ENCODE data around the gene MACF1.

The MACF1 gene

DNA sequence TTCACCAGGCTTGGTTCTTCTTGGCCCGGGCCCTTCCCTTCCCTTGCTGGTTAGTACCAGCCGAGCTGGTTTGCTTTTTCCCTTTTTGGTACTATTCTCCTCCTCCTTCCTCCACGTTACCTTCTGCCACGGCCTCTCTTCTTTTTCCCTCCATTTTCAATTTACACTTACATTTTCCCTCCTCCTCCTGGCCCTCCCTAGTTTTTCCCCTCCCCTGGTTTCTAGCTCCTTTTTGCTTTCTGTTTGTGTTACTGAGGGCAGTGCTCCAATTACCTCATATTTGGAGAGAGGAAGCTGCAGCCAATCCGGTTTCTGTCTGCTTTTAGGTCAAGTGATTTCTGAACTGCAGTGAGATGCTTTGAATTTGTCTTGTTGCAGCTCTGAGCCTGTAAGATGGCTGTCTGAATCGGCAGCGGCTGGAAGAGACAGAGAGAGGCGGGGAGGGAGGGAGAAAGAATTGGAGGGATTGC lies 63.7 kb downstream of the MACF1 start:
- no peak for DNase-seq (ENCODE audit: low spot score)

DNA sequence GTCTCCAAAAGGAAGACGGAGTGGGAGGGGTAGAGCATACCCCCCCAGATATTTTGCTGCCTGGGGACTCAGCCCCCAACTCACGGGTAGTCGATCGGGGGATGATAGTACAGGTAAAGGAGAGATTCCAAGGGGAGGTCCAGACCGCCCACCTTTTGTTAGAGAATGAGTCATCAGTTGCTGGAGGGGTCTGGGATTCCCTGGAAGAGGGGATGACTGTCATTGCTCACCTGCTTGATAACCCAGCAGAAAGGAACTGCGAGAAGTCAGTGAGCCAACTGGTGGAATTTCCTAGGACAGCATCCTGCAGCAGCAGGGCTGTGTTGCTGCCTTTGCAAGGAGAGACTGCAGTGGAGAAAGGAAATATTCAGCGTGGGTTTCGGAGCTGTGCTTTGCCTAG lies 64.4 kb downstream of the MACF1 start:
- DNase-seq (ENCODE audit: low spot score) = no peak

DNA sequence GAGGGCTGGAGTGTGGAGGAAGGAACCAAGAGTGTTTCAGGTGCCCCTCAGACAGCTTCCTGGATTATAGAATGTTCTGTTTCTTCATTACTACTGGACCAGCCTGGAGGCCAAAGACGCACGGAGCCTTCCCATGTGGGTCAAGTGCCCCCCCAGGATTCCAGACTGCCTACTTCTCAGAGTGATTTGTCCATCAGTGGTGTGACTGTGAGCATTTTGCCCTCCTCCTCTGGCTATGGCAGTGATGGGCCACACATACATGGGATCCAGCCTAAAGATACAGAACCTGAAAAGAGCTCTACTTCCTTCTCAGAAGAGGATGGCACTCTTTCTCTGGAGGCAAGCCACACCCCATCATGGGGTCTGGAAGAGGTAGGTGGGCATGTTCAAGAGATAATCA lies 64.9 kb downstream of the MACF1 start:
- no peak for DNase-seq (ENCODE audit: low spot score)

DNA sequence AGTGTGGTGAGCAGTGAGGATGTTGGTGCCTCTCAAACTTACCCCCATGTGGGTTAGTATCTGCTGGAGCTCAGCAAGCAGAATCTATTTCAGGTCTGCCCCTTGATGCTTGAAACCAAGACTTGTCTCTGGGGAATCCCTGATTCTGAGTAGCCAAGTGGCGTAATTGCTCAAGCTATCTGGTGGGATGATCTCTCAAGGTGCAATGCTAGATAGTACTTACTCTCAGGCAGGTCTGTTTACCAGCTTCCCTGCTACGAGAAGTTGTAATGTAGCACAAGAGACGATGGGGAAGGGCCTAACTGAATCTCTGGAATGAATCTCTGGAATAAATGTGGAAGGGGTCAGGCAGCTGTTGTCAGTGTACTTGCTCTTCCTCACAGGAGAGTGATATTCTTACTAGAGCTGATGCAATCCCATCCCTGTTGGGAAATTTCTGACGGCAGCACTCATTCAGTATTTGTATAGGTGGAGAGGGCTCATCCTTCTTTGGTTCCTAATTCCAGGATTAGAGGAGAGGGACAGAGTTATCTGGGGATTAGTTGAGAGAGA lies 65.4 kb downstream of the MACF1 start:
- no peak for DNase-seq (ENCODE audit: low spot score)

DNA sequence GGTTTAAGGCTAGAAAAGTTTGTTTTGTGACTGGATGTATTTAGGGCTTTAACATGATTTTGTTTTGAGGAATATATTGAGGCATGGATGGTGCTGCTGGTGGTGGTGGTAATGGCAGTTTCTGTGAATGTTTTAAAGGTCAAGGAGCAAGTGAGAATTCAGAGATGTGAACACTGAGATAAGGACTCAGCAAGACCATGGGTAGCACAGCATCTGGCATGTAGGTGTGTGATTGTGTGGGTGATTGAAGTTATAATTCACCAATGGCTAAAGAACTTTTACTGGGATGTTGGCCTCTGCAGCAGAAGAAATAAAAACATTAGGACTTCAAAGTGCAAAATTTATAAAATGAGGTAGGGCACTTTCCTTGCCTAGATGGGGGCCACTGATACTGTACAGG lies 65.9 kb downstream of the MACF1 start:
- DNase-seq (ENCODE audit: low spot score) = no peak

DNA sequence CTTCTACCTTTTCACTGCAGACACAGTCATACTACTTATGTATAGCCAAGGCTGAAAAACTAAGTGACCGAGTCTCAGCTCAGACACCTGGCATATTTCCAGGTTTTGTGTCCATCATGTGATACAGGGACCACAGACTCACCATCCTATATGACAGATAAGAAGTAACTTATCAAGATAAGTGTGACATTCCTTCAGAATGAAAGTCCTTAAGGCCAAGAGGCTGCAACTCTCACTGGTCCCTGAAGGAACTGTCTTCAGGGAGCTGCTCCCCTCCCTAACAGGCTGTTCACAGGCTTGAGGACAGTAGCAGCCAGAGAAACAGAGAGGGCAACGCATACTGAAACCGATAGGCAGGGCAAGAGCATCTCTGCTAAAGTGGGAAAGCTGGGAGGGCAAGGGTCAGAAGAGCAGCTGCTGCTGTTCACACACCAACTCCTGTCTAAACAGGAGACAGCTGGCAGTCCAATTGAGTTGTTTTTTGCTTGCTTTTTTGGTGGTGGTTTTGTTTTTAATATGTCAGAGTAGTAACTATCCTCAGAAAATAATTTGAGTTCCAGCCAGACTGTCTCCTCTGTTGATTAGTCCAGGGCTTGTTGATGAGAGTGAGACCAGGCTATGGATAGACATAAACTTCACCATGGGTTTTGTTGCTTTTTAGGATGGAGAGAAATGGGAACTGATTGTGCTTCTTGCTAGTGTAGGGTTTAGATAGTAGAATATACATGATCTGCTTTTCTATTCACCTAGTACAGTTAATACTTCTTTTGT lies 67.7 kb downstream of the MACF1 start:
- DNase-seq (ENCODE audit: low spot score) = no peak

DNA sequence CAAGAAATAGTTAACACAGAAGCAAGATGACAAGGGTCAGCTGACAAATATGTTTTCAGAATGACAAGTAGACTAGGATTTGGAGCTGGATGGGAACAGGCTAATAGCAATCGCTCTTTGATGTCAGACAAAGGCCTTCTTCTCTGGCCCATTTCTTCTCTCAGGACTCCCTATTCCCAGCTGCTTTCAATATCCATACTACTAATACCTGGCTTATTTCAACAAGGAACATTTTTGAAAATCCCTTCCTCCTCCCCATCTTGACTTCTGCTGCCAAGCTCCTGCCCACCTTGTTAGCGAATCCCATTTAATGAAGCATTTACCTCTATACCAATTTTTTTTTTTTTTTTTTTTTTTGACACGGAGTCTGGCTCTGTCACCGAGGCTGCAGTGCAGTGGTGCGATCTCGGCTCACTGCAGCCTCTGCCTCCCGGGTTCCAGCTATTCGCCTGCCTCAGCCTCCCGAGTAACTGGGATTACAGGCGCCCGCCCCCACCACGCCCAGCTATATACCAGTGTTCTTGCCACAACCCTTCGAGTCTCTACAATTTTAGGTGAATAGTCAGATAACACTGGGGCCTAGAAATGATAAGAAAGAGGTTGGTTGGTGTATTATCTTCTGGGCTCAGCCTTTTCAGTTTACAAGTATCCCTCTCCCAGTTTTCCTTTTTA lies 68.4 kb downstream of the MACF1 start:
- DNase-seq (ENCODE audit: low spot score) = no peak

DNA sequence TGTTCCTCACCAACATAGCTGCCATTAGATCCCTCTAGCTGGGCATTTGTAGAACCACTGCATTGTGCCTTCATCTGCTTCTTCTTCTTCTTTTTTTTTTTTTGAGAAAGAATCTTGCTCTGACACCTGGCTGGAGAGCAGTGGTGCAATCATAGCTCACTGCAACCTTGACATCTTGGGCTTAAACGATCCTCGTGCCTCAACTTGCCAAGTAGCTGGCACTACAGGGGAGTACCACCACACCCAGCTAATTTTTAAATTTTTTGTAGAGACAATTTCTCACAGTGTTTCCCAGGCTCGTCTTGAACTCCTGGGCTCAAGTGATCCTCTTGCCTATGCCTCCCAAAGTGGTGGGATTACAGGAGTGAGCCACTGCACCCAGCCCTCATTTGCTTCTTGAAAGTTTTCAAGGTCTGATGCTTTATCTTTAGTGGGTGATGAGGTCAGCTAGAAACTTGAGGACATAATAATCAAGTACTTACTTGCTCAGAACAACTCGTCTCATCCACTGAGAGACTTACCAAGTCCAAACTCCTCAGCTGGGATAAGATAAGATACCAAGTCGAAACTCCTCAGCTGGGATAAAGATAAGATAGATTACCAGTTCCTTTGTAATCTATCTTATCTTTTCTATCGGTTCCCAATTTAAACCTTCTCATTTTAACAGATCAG lies 71.5 kb downstream of the MACF1 start:
- DNase-seq (ENCODE audit: low spot score) = no peak

DNA sequence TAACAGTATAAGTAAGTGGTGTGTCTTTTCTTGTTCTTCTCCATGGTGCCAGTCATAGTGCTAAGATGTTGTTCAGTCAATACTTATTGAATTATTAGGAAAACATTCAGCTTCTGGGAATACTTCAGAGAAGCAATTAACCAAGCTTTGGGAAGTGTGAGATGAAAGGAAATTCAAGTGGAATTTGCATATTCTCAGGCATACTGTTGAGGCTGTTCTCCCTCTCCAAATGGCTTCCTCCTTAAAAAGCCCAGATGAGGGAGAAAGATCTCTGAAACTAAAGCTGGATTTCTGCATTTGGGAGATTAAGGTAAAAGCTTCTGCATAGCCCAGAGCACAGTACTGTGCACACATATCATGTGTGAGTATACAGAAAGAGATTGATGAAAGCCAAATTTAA lies 73.4 kb downstream of the MACF1 start:
- no peak for DNase-seq (ENCODE audit: low spot score)

DNA sequence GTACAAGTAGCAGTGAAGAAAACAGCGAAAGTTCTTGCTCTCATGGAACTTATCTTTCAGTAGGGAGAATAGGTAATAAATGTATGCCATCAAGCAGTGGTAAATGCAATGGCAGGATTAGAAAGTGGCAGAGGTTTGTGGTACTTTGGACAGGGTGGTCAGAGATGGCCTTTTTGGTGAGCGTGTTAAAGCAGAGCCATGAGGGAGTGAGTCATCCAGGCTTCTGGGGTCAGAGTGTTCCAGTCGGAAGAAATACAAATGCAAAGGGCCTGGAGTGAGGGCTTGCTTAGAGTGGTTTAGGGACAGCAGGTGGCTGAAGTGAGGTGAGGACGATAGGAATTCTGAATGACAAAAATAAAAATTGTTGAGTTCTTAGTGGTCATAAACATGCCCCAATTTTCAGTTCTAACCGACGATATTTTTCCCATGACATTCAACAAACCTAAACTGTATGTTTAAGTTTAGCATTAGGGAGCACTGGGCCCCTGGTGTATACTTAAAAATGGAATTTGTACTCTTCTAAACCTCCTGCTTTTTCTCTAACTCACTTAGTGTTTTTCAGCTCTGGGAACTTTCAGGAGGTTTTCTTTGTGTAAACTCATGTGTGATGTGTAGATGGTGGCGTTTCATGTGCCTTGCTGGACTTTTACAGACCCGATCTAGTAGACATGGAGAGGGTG lies 78.2 kb downstream of the MACF1 start:
- DNase-seq (ENCODE audit: low spot score) = no peak

DNA sequence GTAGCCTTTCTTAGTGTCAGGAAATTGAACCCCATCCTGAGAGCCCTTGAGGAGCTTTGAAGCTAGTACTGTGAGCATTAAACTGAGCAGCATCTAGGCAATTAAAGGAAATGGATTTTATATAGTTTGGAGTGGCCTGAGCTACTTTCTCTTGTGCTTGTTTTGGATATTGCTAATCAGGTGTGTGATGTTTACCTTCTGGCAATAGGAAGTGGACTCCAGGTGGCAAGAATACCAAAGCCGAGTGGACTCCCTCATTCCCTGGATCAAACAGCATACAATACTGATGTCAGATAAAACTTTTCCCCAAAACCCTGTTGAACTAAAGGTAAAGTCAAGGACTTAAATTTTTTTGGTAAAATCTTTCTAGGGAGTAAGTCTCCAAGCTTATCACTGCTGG lies 79.4 kb downstream of the MACF1 start:
- DNase-seq (ENCODE audit: low spot score) = no peak

DNA sequence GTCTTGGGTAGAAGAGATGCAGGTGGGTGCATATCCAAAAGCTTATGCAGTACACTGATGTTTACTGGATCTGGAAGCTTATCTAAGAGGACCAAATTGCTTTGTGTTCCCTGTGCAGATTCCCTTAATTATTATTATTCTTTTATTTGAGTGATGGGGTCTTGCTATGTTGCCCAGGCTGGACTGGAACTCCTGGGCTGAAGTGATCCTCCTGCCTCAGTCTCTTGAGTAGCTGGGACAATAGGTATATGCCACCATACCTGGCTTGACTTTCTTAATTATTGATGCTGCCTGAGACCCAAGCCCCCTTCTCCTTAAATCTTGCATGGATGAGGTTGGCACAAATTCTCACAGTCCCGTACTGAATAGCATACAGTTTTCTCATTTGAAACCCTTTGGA lies 83.0 kb downstream of the MACF1 start:
- DNase-seq (ENCODE audit: low spot score) = no peak

DNA sequence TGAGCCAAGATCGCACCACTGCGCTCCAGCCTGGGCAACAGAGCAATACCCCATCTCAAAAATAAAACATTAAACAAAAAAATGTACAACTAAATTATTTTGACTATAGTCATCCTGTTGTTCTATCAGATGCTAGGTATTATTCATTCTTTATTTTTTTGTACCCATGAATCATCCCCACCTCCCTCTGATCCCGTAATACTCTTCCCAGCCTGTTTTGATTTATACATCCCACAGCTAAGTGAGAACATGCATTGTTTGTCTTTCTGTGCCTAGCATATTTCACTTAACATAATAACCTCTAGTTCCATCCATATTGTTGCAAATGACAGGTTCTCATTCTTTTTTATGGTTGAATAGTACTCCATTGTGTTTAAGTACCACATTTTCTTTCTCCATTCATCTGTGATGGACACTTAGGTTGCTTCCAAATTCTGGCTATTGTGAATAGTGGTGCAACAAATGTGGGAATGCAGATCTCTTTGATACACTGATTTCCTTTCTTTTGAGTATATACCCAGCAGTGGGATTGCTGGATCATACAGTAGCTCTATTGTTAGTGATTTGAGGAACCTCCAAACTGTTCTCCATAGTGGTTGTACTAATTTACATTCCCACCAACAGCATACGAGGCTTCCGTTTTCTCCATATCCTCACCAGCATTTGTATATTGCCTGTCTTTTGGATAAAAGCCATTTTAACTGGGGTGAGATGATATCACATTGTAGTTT lies 84.4 kb downstream of the MACF1 start:
- no peak for DNase-seq (ENCODE audit: low spot score)

DNA sequence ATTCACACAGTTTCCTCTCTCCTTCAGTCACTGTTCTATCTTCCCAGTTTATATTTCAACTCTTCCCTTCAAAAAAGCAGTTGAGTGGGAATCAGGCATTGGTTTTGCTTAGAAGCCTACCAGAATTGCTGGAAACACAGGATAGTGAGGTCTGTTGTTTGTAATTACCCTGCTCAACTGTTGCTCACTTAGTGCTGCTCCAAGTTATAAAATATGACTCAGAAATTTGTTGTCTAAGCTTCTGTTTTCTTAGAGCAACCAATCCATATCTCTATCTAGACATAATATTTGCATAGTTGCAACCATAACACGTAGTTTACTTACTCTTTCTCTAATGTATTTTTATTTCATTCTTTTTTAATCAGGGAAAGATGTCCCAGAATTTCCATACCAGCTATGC lies 87.9 kb downstream of the MACF1 start:
- no peak for DNase-seq (ENCODE audit: low spot score)

DNA sequence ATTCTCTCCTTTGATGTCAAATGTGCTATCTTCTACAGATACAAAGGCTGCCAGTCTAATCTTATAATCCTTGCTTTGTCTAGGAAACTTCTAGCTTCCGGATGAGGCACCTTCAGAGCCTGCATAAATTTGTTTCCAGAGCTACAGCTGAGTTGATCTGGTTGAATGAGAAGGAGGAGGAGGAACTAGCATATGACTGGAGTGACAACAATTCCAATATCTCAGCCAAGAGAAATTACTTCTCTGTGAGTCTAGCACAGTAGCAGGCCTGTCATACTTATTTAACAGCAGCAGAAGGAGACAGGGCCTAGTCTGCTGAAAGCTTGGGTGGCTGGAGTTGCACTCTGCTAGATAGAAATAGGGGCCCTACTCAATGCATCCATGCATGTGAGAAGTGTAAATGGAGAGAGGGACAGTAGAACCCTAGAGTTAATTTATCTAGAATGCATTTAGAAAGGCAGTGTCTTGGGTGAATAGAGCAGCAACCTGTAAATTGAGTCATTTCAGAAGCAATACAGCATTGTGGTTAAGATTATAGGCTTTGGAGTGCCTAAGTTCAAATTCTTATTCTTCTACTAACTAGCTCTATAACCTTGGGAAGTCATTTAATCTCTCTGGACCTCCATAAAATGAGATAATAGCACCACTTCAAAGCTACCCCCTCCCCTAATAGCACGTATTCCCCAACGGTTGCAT lies 89.0 kb downstream of the MACF1 start:
- no peak for DNase-seq (ENCODE audit: low spot score)

DNA sequence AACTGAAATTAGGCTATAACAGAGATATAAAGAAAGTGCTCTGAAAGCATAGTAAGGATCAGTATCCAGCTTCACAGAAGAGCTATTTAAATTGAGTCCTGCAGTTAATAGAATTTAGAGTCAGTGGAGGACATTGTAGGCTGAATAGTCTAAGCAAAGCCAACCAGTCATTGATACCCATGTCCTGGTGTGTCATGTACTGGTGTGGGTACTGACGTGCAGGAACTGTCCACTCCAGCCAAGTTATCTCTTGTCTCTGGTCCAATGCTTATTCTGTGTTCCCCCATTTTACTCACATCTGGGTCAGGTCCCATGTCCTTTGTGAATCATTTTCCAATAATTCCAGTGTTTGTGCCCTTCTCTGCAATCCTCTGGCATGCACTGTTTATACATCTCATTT lies 90.0 kb downstream of the MACF1 start:
- no peak for DNase-seq (ENCODE audit: low spot score)

DNA sequence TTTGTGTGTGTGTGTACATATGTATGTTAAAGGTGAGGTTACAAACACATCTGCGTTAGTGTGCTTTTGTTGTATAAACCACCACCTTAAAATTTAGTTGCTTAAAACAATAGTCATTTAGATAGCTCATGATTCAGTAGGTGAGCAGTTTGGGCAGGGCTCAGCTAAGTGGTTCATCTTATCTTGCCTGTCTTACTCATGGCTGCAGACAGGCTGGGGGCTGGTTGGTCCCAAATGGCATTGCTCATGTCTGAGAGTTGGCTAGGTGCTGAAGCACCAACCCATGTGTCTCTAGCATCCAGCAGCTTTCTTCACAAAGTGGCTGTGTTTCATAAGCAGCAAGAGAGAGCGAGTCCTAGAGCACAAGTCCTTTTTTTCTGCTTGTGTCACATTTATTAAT lies 91.4 kb downstream of the MACF1 start:
- no peak for DNase-seq (ENCODE audit: low spot score)

DNA sequence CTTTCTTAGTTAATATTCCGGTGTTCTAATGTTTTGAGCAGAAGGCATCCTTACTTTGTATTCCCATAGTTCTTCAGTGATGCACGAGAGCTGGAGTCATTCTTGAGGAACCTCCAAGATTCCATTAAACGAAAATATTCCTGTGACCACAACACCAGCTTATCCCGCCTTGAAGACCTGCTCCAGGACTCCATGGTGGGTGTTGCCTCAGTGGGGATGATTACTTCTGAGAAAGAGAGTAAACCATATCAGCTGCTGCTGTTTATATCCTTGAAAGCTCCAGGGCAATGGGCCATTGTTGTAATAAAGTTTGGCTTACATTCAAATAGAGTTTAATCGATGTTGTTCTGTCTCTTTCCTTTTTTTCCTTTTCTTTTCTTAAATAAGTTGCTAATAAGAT lies 93.1 kb downstream of the MACF1 start:
- DNase-seq (ENCODE audit: low spot score) = no peak

DNA sequence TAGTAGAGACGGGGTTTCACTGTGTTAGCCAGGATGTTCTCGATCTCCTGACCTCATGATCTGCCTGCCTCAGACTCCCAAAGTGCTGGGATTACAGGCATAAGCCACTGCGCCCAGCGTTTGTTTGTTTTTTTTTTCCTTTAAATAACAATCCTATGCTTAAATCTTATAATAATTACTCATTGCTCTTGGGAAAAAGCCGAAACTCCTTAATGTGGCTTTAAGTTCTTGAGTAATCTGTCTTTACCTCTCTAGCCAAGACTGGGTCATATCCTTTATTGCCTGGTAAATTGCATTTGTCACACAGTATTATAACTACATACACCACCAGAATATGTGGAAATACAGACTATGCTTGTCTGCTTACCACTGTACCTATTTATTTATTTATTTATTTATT lies 97.1 kb downstream of the MACF1 start:
- DNase-seq (ENCODE audit: low spot score) = no peak

DNA sequence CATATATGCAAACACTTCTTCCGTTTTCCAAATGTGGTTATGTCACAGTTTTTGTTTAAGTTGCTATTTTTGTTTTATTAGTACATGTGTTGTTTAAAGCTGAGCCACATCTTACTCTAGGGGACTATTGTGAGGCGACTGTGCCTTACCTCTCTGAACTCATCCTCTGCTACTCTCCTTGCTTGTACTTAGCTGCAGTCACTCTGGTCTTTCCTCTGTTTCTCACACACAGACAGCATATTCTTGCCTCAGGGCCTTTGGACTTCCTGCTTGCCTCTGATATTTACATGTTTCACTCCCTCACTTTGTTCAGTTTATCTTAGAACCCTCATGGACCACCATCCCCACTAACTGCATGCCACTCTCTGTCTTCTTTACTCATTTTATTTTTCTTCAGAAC lies 101.1 kb downstream of the MACF1 start:
- no peak for DNase-seq (ENCODE audit: low spot score)

DNA sequence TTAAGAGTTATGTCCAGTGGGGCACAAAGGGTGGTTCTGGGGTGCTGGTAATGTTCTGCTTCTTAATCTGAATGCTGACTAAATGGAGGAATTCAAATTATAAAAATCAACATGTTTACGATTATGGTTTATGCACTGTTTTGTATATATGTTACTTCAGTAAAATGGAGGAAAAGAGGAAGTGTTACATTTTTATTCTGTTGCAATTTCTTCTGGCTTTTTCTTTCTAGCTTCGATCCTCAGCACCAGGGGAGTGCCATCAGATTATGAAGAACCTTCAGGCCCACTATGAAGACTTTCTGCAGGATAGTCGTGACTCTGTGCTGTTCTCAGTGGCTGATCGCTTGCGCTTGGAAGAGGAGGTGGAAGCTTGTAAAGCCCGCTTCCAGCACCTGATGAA lies 105.5 kb downstream of the MACF1 start:
- DNase-seq (ENCODE audit: low spot score) = no peak

Data from SW480 (cell line).